HEK293 (cell line): ENCODE results near the gene ZNF692.

Experiments used
- SP2 ChIP-seq: fragments of 450-650 bp; formaldehyde crosslinking; IDR thresholded peaks from 2 replicates; pipeline ENCODE4 v1.5.1; 2016; ENCODE audit warnings: missing biosample characterization, missing genetic modification characterization
- ZBTB10 ChIP-seq: fragments of 450-650 bp; formaldehyde crosslinking; IDR thresholded peaks from 2 replicates; pipeline ENCODE4 v1.5.1; 2016; ENCODE audit warnings: missing biosample characterization, missing genetic modification characterization
- ZNF132 ChIP-seq: fragments of 450-650 bp; formaldehyde crosslinking; IDR thresholded peaks from 2 replicates; pipeline ENCODE4 v1.5.1; 2017; ENCODE audit warnings: missing biosample characterization, missing genetic modification characterization, borderline replicate concordance
- ZNF37A ChIP-seq: fragments of 450-650 bp; IDR thresholded peaks from 2 replicates; pipeline ENCODE4 v1.5.1; 2018; ENCODE audit warnings: missing biosample characterization, missing genetic modification characterization
- ZNF549 ChIP-seq: fragments of 450-650 bp; IDR thresholded peaks from 2 replicates; pipeline ENCODE4 v1.5.1; 2018; ENCODE audit warnings: missing biosample characterization, missing genetic modification characterization, mild to moderate bottlenecking, inconsistent platforms, moderate library complexity
- TF ChIP-seq, protein P1 (sequence below): fragments of 450-650 bp; formaldehyde crosslinking; IDR thresholded peaks from 2 replicates; pipeline ENCODE4 v1.5.1; 2016; ENCODE audit warnings: missing biosample characterization, missing genetic modification characterization
- TF ChIP-seq, protein P2 (sequence below): fragments of 450-650 bp; formaldehyde crosslinking; IDR thresholded peaks from 2 replicates; pipeline ENCODE4 v1.5.1; 2017; ENCODE audit warnings: missing biosample characterization, mild to moderate bottlenecking, missing genetic modification characterization, moderate library complexity

DNA sequence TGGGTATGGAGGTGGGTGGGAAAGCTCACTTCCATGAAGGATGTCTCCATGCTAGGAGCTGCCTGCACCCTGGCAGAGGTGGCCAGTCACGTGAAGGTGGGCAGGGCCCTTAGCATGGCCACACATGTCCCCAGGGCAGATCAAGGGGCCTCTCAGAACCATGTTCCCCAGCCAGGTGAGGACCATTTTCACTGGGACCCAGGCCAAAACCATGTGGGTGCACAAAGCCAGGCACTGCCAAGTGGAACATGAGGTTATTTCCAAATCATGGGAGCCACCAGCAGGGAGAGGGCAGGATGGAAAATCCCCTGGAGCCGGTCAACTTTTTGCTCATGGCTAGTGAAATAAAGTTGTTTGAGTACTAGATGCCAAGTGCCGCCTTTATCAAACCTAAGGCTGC is 9.7 kb downstream of the ZNF692 start:
- TF ChIP-seq SP2 (tag by site-specific recombination) (no peak), ZNF132 (tag by site-specific recombination) (no peak), ZNF37A (tag by site-specific recombination) (no peak), ZNF549 (no peak), ZBTB10 (tag by site-specific recombination) (no peak)
- TF ChIP-seq, protein P1, sequence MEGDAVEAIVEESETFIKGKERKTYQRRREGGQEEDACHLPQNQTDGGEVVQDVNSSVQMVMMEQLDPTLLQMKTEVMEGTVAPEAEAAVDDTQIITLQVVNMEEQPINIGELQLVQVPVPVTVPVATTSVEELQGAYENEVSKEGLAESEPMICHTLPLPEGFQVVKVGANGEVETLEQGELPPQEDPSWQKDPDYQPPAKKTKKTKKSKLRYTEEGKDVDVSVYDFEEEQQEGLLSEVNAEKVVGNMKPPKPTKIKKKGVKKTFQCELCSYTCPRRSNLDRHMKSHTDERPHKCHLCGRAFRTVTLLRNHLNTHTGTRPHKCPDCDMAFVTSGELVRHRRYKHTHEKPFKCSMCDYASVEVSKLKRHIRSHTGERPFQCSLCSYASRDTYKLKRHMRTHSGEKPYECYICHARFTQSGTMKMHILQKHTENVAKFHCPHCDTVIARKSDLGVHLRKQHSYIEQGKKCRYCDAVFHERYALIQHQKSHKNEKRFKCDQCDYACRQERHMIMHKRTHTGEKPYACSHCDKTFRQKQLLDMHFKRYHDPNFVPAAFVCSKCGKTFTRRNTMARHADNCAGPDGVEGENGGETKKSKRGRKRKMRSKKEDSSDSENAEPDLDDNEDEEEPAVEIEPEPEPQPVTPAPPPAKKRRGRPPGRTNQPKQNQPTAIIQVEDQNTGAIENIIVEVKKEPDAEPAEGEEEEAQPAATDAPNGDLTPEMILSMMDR (tag by site-specific recombination): no peak
- TF ChIP-seq, protein P2, sequence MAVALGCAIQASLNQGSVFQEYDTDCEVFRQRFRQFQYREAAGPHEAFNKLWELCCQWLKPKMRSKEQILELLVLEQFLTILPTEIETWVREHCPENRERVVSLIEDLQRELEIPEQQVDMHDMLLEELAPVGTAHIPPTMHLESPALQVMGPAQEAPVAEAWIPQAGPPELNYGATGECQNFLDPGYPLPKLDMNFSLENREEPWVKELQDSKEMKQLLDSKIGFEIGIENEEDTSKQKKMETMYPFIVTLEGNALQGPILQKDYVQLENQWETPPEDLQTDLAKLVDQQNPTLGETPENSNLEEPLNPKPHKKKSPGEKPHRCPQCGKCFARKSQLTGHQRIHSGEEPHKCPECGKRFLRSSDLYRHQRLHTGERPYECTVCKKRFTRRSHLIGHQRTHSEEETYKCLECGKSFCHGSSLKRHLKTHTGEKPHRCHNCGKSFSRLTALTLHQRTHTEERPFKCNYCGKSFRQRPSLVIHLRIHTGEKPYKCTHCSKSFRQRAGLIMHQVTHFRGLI: no peak
